Heart right ventricle (tissue), 16 donors: Measurements from ENCODE around the gene ENTPD8. TPM values are rescaled to one million over a fixed set of nuclear protein-coding genes. Genes with fewer than 3 reads are reported as not detected.

ENCODE experiments used
- ATAC-seq, 8 donors: fragments of 200-7000 bp; cut with Tn5 transposase; one replicate each; pipeline ENCODE4 v1.9.1; 2020; ENCODE audit warnings: mild to moderate bottlenecking in 8 of 8, moderate library complexity in 8 of 8, moderate number of reproducible peaks in 1 of 8
- DNase-seq, 2 donors: peaks; one replicate each; pipeline ENCODE4 v3.0.0-alpha.2; 2020
- H3K27ac ChIP-seq, 10 donors: fragments of 200-600 bp; sonication (generic) in 2 of 10; one replicate each; pipeline versions ENCODE4 v1.5.0 to v1.8.0; 2020 to 2022; ENCODE audit warnings: mild to moderate bottlenecking in 3 of 10
- H3K27me3 ChIP-seq, 7 donors: fragments of 200-600 bp; one replicate each; pipeline ENCODE4 v1.8.0; 2021 to 2022; ENCODE audit warnings: mild to moderate bottlenecking in 2 of 7
- H3K36me3 ChIP-seq, 9 donors: fragments of 200-600 bp; sonication (generic) in 1 of 9; one replicate each; pipeline versions ENCODE4 v1.5.0 to v1.8.0; 2020 to 2022; ENCODE audit warnings: mild to moderate bottlenecking in 2 of 9
- H3K4me1 ChIP-seq, 9 donors: fragments of 200-600 bp; sonication (generic) in 1 of 9; one replicate each; pipeline versions ENCODE4 v1.5.0 to v1.8.0; 2020 to 2022; ENCODE audit warnings: mild to moderate bottlenecking in 4 of 9
- H3K4me3 ChIP-seq, 10 donors: fragments of 200-600 bp; sonication (generic) in 2 of 10; one replicate each; pipeline versions ENCODE4 v1.5.0 to v1.8.0; 2020 to 2022; ENCODE audit warnings: mild to moderate bottlenecking in 7 of 10, moderate library complexity in 2 of 10
- H3K9me3 ChIP-seq, 11 donors: fragments of 200-600 bp in 10 of 11; sonication (generic) in 2 of 11; one replicate each; pipeline versions ENCODE4 v1.5.0 to v1.8.0; 2013 to 2022; ENCODE audit warnings: mild to moderate bottlenecking in 2 of 11, control low read depth in 1 of 11, moderate library complexity in 1 of 11
- CTCF ChIP-seq, 9 donors: fragments of 200-600 bp; sonication (generic) in 2 of 9; IDR thresholded peaks; one replicate each; pipeline versions ENCODE4 v1.5.0 to v1.8.0; 2021 to 2022; ENCODE audit warnings: antibody characterized with exemption in 9 of 9, mild to moderate bottlenecking in 5 of 9, moderate library complexity in 1 of 9
- WGBS, 2 donors: extraction: QIAGEN DNeasy Blood & Tissue Kit; methylation state at CpG; one replicate each; pipeline ENCODE4 v1.1.7; 2013; ENCODE audit warnings: inconsistent platforms in 1 of 2; 5-methylcytosine and 5-hydroxymethylcytosine counted together
- intact Hi-C, 10 donors: fragments of 100-400 bp; cut with DNase I; formaldehyde crosslinking; loops; one replicate each; pipeline versions ENCODE4 v1.11.1 to v1.14.2; 2022
- polyA plus RNA-seq, 2 donors: library from polyadenylated mRNA; stranded (reverse); fragments of 200-250 nt; gene quantifications; one replicate each; pipeline ENCODE4 v1.2.3, GENCODE V29; 2013
- total RNA-seq, 10 donors: library from RNA; stranded (reverse); fragmentation: NEBNext Ultra II Directional in 3 of 10; extraction: Animal tissue kit (Norgen Biotek cat#: 25700) in 3 of 10; gene quantifications; one replicate each; pipeline versions ENCODE4 v1.2.1 to v1.2.4, GENCODE V29; 2021 to 2023
- donor health status: Arrhythmogenic right ventricular cardiomyopathy.
- donor health status: ischemic (EF 13 %, LVEDD 7.1; RV severe dilation, severe dysfunction).
- donor health status: healthy with polysubstance abuse.
- donor health status: DM: no; HTN: yes; CAD: no.
- donor health status: DM: no; HTN: no; CAD: no.
- donor health status: ischemic (EF 25% LVEDD 6.9; RV normal size, moderate dysfunction).
- donor health status: ischemic (EF 25% LVEDD 5.7; RV mildly dilated, moderate dysfunction).
- donor health status: healthy.
- donor health status: DM: yes; HTN: yes; CAD: no.
- donor health status: Ischemic cardiomyopathy.
- donor health status: ischemic (EF 35%, LVEDD 5.7; RV mildly dilated, moderate dysfunction).
- donor health status: nonischemic (EF 11% LVEDD 7.7; RV severe dilation, severe dysfunction).
- donor health status: DM: yes; HTN: yes; CAD: no.
- donor health status: PGD.
- donor health status: ischemic (EF 29% LVEDD 5.4; RV normal size, mild dysfunction).
- donor health status: nonischemic (EF 23%, LVEDD 6.1; RV moderate dilation, normal function).

Gene ENTPD8
- total and polyA plus RNA-seq, 12 donors: 0.03 to 0.15 TPM; not detected in 10

- no peaks in the 10 kb centered on the region for H3K36me3 ChIP-seq
- ATAC-seq (peak; percentile 11 to 56 (median 34)), DNase-seq (peak; percentile 62 to 67)
- H3K27ac ChIP-seq: peak overlapping the region in 9 of 10 donors; percentile 53 to 85 (median 79)
- no peaks in the 10 kb centered on the region for H3K9me3 ChIP-seq
- H3K27me3 ChIP-seq: peaks cover 0 to 22% (median 0%) of the 10 kb centered on the region in 7 donors
- peaks cover 18 to 56% (median 41%) of the 10 kb centered on the region in 9 donors for H3K4me1 ChIP-seq
- TF ChIP-seq CTCF (IDR thresholded peaks at IDR 0.05): no peak
- intact Hi-C loops: loop anchor here (2.0 to 5.0 kb wide), 3 partner anchors 105 to 115 kb away; partner anchors contain the start of gene NRARP (in 3 of the 10)
- peak overlapping the region in 9 of 10 donors; percentile 25 to 57 (median 51) for H3K4me3 ChIP-seq
- WGBS, 2 donors: 46 to 55% methylated on average over 31 of the region's 31 CpGs
Observed at GRCh38 chr9:137407590-137408300, 33.4 kb downstream of the ENTPD8 start.

DNA sequence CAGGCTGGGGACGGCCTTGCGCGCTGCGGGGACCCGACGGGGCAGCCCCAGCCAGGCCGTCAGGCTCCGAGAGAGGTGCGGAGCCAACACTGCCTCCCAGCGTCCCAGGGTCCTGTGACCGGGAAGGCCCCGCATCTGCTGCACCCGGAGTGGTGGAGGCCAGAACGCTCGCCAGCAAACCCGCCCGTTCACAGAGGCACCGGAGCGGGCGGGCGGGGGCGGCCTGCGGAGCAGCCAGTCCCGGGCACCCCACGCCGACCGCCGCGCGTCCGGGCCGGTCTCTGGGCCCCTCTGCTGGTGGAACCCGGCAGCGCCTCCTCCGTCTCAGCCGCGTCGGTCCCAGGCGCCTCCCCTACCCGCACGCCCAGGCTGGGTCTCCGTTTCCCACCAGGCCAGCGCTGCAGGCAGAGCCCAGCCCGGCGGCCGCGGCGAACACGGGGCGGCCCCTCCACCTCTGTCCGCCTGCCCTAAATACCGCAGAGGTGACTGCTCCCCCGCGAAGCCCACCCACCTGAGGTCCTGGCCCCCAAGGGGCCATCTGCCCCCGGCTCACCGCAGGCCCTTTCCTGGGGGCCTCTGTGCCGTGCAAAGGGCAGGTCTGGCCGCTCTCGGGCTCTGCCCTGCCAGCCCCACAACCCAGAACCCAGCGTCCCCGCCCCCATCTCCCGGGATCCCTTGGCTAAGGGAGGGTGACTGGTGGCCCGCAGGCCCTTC lies 34.1 kb downstream of the ENTPD8 start:
- peak; percentile 71 to 79 for DNase-seq

GRCh38 chr9:137406085-137406760 lies 34.9 kb downstream of the ENTPD8 start:
- Histone ChIP-seq H3K27me3 (peaks cover 0 to 22% (median 0%) of the 10 kb centered on the region in 7 donors), H3K4me1 (peaks cover 11 to 42% (median 27%) of the 10 kb centered on the region in 9 donors), H3K36me3 (no peaks in the 10 kb centered on the region), H3K4me3 (peak overlapping the region in 9 of 10 donors; percentile 25 to 57 (median 51)), H3K27ac (peak overlapping the region in 9 of 10 donors; percentile 42 to 85 (median 79)), H3K9me3 (no peaks in the 10 kb centered on the region)
- no peak for TF ChIP-seq CTCF (IDR thresholded peaks at IDR 0.05)
- intact Hi-C loops: loop anchor here in 9 of 10 donors (2.0 to 5.0 kb wide), 3 partner anchors 104 to 114 kb away; partner anchors contain the start of gene NRARP (in 3 of the 9)
- ATAC-seq (peak in 2 of 8 donors; percentile 2 to 3), DNase-seq (no peak)
- 57 to 65% methylated on average over 20 of the region's 20 CpGs for WGBS, 2 donors

More for the DNA sequence above, 34.1 kb downstream of the ENTPD8 start:
- H3K9me3 ChIP-seq: no peaks in the 10 kb centered on the region
- peaks cover 17 to 49% (median 34%) of the 10 kb centered on the region in 9 donors for H3K4me1 ChIP-seq
- peak; percentile 75 to 96 (median 88) for TF ChIP-seq CTCF (IDR thresholded peaks at IDR 0.05)
- H3K27me3 ChIP-seq: peaks cover 0 to 22% (median 0%) of the 10 kb centered on the region in 7 donors
- 3 to 4% methylated on average over 61 to 63 of the region's 63 CpGs for WGBS, 2 donors
- peak overlapping the region in 9 of 10 donors; percentile 42 to 85 (median 79) for H3K27ac ChIP-seq
- no peaks in the 10 kb centered on the region for H3K36me3 ChIP-seq
- peak overlapping the region in 9 of 10 donors; percentile 25 to 57 (median 51) for H3K4me3 ChIP-seq
- peak; percentile 82 to 88 (median 87) for ATAC-seq
- intact Hi-C loops: loop anchor here in 9 of 10 donors (2.0 to 5.0 kb wide), 3 partner anchors 105 to 115 kb away; partner anchors contain the start of gene NRARP (in 3 of the 9)
